AG10803 (cell line): ENCODE measurements around the gene DNASE2B.

Experiments used
- DNase-seq: peaks from one replicate; pipeline ENCODE4 v3.0.0; 2010; ENCODE audit warnings: low read depth
- H3K4me3 ChIP-seq: 2 replicates; pipeline ENCODE4 v1.5.1; 2011; ENCODE audit warnings: mild to moderate bottlenecking, low read length, control low read depth
- CTCF ChIP-seq: conservative IDR thresholded peaks from 2 replicates; pipeline ENCODE4 v1.5.1; 2011; ENCODE audit warnings: mild to moderate bottlenecking, low read length, control low read depth, inconsistent platforms

The DNASE2B gene, protein sequence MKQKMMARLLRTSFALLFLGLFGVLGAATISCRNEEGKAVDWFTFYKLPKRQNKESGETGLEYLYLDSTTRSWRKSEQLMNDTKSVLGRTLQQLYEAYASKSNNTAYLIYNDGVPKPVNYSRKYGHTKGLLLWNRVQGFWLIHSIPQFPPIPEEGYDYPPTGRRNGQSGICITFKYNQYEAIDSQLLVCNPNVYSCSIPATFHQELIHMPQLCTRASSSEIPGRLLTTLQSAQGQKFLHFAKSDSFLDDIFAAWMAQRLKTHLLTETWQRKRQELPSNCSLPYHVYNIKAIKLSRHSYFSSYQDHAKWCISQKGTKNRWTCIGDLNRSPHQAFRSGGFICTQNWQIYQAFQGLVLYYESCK

GRCh38 chr1:84398175-84399155, at the start of gene DNASE2B:
Gene DNASE2B, plus strand, starts transcription at chr1:84398484. Its CDS starts 81 bp downstream, at chr1:84398565.
- no peak for DNase-seq
- no peak for TF ChIP-seq CTCF

GRCh38 chr1:84348759-84349158, 49.5 kb upstream of the DNASE2B start:
- DNase-seq: no peak
- no peak for TF ChIP-seq CTCF
- H3K4me3 ChIP-seq: no peak overlapping the region

More at GRCh38 chr1:84398175-84399155, at the start of gene DNASE2B:
- no peak within 1 kb of the TSS for H3K4me3 ChIP-seq

DNA sequence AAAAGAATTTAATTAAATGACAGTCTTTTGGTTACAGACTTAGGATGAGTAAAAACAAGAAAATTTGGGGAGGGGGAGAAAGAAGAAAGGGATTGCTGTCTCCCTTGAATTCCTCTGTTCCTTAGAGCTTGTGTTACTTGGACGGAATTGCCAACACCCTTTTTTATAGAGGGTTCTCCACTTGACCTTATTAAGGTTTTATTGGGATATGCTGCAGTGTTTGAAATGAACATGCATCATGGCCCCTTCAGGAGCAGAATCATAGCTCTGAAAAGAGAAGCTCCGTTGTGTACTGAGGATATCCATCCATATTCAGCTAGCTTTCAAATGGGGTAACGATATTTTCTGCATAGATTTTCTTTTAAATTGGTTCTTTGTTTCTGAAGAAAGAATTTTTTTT, 48.2 kb upstream of the DNASE2B start:
- no peak for TF ChIP-seq CTCF
- no peak overlapping the region for H3K4me3 ChIP-seq
- no peak for DNase-seq

GRCh38 chr1:84350550-84350949, 47.7 kb upstream of the DNASE2B start:
- DNase-seq: no peak
- TF ChIP-seq CTCF: no peak

DNA sequence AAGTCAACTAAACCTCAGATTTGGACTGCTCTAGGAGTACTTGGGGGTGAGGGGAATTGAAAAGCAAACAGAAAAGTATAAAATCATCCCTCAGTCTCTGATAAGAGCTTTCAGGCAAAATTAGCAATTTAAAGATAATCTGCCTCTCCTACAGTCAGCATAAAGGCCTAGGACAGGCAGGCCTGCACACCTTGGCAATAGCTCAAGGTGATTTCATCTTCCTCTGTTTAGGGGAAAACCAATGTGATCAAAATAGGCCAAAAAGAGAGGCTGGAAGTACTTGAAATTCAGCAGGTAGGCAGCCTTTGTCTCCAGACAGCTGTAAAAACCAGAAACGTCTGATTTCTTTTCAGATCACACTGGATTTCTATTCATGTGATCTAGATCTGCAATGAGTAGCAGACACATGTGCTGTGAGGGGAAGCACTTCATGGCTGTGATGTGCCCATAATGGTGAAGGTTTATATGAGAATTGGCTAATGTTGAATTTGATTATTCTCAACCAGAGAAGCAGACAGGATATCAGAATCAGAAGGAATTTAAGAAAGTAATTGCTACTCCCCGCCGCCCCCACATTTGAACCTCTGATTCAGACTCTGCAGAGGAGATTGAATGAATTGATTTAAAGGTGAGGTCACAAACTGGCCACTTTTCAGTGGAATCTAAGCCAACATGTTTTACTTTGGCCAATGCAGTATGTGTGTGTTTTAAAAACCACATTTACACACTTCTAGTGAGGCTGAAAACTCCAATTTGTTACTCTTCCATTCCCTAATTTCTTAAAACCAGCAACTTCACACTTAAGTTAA, 45.8 kb upstream of the DNASE2B start:
- DNase-seq: no peak
- no peak for TF ChIP-seq CTCF
- no peak overlapping the region for H3K4me3 ChIP-seq

More at GRCh38 chr1:84350550-84350949, 47.7 kb upstream of the DNASE2B start:
- H3K4me3 ChIP-seq: no peak overlapping the region

- DNase-seq: no peak
- no peak overlapping the region for H3K4me3 ChIP-seq
- no peak for TF ChIP-seq CTCF
Observed at GRCh38 chr1:84353695-84354094, 44.6 kb upstream of the DNASE2B start.
